ENCODE results near the gene CSNK1G1.
"Not testable (repeated sequence)": the region's sequence is repeated elsewhere in the genome, so short reads cannot be mapped to it uniquely, and the experiment has no call there.

CSNK1G1 gene

DNA sequence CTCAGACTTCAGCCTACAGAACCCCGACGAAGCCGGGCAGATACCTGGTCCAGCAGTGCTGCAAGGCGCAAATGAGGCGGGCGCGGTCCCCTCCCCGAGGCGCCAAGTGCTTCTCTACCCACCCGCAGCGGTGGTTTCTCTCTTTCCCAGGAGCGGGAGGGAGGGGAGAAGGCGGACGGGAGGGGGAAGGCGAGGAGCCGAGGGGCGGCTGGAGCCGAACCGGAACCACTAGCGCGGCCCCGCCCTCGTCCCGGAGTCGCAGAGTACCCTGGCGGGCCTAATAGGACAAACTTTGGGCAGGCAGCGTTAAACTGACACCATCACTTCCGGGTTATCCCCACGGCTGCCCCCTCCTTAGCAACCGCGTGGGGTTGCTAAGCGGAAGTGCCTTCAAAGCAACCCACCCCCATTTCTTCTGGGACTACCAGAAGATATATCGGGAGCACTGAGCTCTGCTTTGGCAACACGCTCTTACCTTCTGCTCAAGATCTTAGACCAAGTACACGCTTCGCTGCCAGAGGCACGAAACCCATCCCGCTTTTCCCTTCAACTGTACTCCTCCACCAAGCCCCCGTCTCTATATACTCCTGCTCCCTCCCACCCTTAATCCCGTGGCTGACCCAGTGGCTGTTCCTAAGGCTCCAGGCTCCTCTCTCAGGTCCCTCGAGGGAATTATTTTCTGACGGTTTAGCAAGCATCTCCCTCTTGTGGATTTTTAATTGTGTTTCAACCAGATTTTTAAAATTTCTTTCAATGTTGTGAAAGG lies at the start of gene CSNK1G1:
TSS of gene CSNK1G1 (minus strand) at position 230 of the 766 bp plus-strand sequence. CDS start 55,674 bp downstream, outside the sequence.
- peak; percentile 81 for DNase-seq

DNA sequence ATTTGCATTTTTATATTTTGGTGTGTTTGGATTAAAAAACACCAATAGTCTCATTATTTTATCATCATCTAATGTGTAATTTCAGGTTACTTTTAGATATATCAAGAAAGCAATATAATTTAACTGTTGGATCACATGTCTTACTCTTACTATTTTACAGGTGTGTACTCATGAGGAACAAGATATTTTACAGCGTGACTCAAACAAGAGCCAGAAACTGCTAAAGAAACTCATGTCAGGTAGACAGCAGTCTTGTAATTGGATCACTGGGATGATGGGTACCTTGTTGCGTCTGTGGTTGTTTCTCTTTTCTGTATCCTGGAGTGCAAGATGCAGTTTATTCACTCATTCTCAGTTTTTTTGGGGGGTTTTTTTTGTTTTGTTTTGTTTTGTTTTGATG lies 44.6 kb upstream of the CSNK1G1 start:
- no peak for DNase-seq

DNA sequence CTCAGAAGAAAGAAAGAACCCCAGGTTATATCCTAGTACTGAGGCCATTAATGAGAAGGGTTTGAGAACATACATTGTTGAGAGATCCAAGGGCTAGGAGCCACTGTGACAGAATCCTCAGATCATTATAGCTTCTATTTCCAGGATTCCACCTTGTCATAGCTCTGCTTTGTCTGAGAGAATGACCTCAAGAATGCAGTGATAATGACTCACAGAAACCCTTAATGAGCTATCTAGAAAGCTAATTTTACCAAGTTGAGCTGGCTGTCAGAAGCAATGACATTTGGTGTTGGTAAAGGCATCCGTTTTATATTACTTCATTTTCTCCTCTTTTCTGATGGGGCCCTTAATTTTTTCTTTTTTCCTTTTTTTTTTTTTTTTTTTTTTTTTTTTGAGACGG lies 42.6 kb upstream of the CSNK1G1 start:
- DNase-seq, result no peak

DNA sequence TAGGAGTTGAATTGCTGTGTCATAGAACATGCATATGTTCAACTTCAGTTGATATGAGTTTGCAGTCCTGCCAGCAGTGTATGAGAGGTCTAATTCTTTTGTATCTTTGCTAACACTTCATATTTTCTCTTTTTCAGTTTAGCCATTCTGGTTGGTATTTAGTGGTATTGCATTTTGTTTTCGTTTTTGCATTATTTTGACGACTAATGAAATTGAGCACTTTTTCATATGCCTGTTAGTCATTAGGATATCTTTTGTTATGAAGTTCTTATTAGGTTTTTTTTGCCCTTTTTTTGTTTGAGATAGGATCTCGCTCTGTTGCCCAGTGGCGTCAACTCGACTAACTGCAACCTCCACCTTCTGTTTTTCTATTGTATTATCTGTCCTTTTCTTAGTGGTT lies 40.8 kb upstream of the CSNK1G1 start:
- DNase-seq, result no peak

DNA sequence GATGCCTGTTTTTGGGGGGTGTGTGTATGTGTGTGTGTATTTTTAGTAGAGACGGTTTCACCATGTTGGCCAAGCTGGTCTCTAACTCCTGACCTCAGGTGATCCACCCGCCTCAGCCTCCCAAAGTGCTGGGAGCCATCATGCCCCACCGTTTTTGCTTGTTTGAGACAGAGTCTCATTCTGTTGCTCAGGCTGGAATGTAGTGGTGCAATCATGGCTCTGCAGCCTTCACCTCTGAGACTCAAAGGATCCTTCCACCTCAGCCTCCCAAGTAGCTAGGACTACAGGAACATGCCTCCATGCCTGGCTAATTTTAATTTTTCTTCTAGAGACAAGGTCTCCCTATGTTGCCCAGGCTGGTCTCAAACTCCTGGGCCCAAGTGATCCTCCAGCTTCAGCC lies 36.5 kb upstream of the CSNK1G1 start:
- not testable (repeated sequence) for DNase-seq

DNA sequence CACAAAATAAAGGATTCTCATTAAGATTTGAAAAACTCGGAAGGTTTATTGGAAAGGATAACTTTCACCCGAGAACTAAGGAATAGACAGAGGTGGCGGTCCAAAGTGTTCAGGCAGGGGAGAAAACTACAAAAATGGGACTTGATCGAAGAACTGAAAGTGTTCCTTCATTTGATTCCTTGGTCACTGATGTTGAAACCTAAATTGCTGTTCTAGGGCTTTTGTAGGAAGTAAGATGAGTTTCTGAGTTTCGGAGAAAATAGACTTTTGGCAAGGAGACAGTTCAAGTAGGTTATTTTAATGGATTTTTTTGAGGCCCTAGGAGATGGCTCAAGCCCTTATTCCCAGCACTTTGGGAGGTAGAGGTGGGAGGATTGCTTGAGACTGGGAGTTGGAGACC lies 33.1 kb upstream of the CSNK1G1 start:
- DNase-seq, result no peak

DNA sequence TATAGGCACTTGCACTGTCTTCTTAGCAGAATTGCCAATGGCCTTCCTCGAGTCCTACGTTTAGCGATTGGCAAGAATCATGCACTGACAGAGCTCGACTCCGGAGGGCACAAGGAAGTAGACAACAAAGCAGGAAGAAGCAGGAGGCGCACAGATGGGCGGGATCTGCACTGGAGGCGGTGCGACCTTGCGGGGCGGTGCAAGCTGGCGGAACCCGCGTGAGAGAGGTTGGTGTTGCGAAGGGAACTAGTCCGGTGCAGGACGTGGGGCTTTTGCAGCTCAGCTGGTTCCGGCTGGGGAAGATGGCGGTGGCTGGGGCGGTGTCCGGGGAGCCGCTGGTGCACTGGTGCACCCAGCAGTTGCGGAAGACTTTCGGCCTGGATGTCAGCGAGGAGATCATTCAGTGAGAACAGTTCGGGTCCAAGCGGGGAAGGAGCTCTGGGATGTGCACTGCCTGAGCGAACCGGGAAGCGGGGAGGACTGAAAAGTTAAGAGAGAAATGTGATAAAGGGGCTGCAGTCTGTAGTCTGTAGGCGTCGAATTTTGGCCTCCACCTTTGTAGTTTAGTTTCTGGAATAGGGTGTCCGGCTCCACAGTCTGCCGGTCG lies 31.7 kb upstream of the CSNK1G1 start, which contains the start of gene TRIP4:
TSS of gene TRIP4 (plus strand) at position 275 of the 607 bp plus-strand sequence. CDS start at position 303, 28 bp downstream.
- DNase-seq, result peak; percentile 85

DNA sequence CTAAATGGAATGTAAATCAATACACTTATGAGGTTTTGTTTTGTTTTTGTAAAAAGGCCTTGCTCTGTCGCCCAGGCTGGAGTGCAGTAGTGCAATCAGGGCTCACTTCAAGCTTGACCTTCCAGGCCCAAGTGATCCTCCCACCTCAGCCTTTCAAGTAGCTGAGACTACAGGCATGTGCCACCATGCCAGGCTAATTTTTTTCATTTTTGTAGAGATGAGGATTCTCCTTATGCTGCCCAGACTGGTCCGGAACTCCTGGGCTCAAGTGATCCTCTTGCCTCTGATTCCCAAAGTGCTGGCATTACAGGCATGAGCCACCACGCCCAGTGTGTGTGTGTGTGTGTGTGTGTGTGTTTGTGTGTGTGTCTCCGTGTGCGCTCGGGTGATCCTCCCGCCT lies 30.3 kb upstream of the CSNK1G1 start:
- DNase-seq, result no peak

DNA sequence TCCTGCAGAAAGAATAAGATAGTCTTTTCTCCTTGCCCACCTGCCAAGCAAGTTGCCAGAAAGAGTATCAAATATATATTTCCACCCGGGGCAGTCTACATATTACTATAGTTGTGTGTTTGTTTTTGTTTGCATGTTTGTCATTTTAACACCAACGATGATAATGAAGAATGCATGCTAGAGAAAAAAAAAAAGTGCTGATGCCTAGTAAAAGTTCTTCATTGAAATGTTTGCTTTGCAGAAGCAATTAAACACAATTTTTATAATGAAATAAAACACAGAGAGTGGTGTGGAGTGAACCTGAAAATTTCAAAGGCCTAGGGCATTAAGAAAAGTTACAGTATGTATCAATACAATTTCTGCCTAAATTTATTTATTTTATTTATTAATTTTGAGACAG lies 27.8 kb upstream of the CSNK1G1 start:
- no peak for DNase-seq

DNA sequence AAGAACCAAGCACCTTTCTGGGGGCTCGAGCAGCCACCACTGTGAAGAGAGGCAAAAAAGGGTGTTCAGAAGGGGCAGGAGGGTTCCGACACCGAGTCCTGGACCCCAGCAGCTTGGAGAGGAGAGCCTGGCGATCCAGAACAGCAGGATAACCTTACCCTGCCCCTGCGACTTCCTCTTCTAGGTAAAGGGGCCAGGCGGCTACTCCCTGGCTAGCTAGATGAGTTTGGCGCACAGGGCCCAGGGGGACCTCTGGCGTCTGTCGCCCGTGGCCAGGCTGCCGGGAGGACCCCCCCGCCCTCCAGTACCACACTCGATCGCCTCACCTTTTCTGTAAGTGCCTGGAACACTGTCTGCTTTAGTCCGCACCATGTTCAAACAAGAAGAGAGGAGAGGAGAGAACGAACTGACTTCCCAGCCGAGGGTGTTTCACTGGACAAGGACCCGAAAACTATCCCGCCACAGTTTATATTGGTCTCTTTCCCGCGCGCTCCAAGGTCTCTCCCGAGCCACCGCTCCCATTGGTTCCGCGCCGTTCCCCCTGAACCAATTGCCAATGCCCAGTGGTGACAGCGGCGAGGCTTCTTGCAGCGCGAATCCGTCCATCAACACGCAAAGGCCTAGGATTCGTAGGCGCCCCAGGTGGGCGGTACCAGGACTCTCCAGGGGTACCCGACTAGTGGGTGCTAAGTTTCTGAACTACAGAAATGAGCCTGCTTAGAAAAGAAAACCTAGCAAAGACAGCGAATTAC lies 25.2 kb upstream of the CSNK1G1 start, which contains the start of gene PCLAF:
TSS of gene PCLAF (minus strand) at position 442 of the 752 bp plus-strand sequence. CDS start at position 372, 70 bp downstream.
- peak; percentile 86 for DNase-seq

DNA sequence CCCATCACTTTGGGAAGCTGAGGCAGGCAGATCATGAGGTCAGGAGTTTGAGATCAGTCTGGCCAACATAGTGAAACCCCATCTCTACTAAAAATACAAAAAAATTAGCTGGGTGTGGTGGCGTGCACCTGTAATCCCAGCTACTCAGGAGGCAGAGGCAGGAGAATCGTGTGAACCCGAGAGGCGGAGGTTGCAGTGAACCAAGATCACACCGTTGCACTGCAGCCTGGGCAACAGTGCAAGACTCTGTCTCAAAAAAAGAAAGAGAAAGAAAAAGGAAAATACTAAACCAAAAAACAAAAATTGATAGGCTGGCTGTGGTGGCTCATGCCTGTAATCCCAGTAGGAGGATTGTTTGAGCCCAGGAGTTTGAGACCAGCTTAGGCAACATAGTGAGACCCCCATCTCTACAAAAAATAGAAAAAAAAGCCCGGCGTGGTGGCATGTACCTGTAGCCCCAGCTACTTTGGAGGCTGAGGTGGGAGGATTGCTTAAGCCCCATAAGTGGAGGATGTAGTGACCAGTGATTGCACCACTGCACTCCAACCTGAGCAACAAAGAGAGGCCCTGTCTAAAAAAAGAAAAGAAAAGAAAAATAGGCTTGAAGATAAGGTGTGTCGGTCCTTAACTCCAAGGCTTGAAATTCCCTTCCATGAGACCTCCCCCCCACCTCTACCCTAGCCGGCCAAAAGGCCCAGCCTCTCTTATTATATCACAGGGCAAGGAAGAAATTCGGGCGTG lies 24.3 kb upstream of the CSNK1G1 start:
- not testable (repeated sequence) for DNase-seq

DNA sequence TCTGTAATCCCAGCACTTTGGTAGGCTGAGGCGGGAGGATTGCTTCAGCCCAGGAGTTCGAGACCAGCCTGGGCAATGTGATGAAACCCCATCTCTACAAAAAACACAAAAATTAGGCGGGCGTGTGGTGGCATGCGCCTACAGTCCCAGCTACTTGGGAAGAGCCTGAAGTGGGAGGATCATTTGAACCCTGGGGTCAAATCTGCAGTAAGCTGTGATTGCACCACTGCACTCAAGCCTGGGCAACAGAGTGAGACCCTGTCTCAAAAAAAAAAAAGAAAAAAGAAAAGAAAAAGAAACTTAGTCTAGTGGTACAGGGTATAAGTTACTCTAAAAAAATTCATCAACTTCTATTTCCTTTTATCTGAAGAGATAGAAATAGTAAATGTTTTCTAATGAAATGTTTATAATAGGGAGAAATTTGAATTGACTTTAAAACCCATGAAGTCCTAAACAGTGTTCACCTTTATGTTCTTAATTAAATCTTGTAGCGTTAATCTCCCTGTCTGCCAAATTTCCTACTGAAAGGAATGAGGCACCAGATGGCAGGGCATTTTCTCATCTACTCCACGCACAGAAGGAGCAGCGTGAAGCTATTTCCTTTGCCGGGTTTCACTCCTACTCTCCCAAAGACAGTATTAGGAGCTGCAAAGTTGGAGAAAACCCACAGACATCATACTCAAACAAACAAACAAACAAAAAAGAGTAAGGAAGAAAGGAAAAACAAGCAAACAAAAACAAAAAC lies 23.4 kb upstream of the CSNK1G1 start:
- DNase-seq, result no peak

DNA sequence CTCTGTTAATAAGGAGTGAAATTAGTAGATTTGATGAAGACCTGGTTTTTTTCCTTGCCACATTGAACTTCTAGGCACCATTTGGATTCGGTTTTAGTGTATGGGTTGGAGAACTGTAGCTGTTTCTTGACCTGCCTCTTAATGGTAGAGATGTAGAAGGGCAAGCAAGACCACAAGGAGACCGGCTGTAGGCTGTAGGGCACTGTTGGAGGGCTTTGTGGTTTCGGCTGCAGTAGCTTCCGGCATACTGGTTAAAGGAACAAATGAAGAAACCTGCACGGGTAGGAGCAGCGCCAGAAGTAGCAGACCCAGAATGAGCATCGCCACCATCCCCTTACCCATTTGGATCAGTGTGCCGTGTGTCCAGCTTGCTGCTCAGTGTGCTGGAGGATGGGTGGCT lies 17.4 kb upstream of the CSNK1G1 start:
- DNase-seq, result no peak

DNA sequence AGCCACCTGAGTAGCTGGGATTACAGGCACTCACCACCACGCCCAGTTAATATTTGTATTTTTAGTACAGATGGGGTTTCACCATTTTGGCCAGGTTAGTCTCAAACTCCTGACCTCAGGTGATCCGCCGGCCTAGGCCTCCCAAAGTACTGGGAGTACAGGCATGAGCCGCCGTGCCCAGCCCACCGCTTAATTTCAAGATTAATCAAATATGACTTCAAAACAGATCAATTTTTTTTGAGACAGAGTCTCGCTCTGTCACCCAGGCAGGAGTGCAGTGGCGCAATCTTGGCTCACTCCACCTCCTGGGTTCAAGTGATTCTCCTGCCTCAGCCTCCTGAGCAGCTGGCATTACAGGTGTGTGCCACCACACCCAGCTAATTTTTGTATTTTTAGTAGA lies 15.4 kb upstream of the CSNK1G1 start:
- DNase-seq, result not testable (repeated sequence)

DNA sequence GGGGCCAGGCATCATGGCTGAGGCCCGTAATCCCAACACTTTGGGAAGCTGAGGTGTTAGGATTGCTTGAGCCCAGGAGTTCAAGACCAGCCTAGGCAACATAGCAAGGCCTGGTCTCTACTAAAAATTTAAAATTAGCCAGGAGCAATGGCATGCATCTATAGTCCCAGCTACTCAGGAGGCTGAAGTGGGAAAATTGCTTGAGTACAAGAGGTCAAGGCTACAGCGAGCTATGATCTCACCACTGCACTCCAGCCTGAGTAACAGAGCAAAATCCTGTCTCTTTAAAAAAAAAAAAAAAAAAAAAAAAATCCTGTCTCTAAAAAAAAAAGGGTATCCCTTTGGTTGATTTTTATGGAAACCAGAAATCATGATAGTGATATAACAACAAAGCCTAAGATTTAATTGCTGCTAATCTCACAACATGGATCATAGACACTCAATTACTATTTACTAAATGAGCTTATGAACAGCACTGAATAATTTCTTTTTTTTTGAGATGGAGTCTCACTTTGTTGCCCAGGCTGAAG lies 13.2 kb upstream of the CSNK1G1 start:
- no peak for DNase-seq

DNA sequence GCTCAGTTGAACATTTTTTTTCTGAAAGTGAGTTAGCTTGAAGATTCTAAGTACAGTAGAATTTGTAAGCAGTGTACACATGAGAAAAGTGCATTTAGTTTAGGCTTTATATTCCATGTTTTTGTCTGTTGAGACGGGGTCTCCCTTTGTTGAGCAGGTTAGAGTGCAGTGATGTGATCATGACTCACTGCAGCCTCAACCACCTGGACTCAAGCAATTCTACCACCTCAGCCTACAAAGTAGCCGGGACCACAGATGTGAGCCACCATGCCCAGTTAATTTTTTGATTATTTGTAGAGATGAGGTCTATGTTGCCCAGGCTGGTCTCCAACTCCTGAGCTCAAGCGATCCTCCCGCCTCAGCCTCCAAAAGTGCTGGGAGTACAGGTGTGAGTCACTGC lies 5.3 kb upstream of the CSNK1G1 start:
- no peak for DNase-seq

DNA sequence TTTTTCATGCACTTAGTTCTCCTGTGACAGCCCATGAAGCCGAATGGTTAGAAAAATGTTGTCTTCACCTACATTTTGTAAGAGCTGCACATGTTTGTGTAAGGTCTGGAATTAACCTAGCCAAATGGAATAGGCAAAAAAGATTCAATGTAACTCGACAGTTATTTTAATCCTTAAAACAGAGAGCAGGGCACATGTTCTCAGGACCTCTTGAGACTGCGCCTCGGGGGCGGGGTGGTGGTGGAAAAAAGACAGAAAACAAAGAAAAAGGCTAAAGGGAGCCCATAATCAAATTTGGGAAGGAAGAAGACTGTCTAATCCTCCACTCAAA lies 702 bp upstream of the CSNK1G1 start:
- no peak for DNase-seq

DNA sequence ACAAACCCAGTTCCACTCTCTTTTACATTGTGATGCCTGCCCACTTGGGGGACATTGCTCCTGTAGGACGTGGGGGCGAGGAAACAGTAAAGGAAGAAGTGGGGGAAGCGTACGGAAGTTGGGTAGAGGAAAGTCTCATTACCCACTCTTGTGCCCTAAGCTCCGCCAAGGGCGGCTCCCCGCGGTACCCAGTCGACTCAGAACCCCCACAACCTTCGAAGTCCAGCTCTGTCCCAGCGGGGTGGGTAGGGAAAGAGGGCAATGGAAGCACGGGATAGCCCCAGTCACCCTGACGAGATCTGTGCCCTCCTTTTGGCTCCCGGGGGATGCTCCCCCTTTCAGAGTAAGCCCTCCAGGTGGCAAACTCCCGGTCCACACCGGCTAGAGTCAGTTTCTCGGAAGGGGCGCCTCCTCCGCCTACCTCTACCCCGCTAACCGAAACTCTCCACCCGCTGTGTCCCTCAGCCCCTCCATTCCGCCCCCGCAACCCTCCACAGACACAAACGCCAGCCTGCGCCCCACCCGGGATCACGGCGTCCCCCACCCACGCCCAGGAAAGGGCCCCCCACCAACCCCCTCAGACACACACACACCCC lies 527 bp downstream of the CSNK1G1 start:
- DNase-seq, result no peak

DNA sequence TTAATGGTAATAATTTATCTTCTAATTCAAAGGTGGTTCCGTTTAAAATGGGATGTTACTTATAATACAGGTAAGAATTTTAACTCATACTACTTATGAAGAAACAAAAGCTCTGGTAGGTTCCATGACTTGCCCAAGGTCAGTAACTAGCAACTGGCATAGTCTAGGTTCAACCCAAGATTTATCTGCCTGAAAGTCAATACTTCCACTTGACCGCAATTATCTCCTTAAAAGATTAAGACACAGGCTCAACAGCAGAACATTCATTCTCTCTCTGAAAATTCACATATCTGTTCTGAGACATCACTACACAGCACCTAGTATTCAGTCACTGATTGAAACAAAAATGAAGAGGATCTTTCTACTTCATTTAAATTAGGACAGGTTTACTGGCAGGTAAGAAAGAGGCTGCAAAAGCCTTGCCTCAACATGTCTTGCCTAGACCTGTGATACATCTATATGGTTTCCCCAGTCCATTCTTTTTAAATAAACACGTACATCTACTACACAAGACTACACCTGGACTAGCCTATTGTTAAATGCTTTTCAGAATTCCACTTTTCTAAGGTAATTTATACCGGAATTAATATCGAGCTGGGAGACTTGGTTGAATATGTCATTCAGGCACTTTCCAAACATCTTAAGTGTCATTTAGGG lies 1.2 kb downstream of the CSNK1G1 start:
- no peak for DNase-seq

DNA sequence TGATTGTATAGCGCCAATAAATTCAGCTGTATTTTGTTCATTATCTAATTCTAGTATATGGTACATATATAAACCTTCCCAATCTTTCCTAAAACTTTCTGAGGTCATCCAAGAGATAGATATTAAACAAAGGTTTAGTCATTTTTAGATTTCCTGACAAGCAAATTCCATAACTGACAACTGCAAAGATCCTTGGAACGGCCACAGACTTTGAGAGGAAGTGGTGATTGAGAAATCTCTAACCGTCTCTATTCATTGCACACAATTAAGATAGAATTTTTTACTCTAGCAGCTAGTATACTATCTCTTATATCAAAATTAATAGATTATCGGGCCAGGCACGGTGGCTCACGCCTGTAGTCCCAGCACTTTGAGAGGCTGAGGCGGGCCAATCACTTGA lies 4.7 kb downstream of the CSNK1G1 start:
- DNase-seq, result no peak

DNA sequence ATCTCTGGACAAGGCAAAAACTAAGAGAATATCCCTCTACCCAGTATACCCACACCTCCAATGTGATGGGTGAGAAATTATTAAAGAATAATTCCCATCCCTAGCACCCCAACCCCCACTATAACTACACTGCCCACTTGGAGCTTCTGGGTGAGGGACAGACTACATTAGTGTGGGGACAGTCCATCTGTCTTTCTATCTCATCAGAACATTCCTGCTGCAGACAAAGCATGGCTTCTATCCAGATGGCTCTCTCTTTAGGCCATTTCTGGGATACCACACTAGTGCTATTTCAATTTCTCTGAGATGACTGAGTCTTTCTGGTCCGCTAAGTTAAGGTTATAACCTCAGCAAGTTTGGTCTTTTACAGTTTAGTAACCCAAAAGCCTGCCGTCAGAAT lies 6.6 kb downstream of the CSNK1G1 start:
- DNase-seq, result no peak
